PFSK-1 (cell line): Measurements from ENCODE around the gene AQP5.

ENCODE experiments used
- FOXP2 ChIP-seq: optimal IDR thresholded peaks from 2 replicates; pipeline ENCODE3; 2011; ENCODE audit warnings: borderline replicate concordance, control low read depth, inconsistent platforms; ENCODE audit not compliant: insufficient read depth; ENCODE audit errors: extremely low read length, extremely low read depth
- POLR2AphosphoS5 ChIP-seq: IDR thresholded peaks from 2 replicates; pipeline ENCODE4 v1.6.1; 2012; ENCODE audit warnings: low read depth, mild to moderate bottlenecking, control low read depth, low read length, moderate library complexity
- REST ChIP-seq, 2 experiments: IDR thresholded peaks; 2 replicates each; pipeline versions ENCODE4 v1.6.1 to v1.8.0; 2011 to 2012; ENCODE audit warnings: low read depth in 2 of 2, low read length in 2 of 2, control low read depth in 1 of 2, inconsistent platforms in 1 of 2, mild to moderate bottlenecking in 1 of 2, moderate library complexity in 1 of 2; ENCODE audit not compliant: insufficient read depth in 1 of 2
- SIN3A ChIP-seq: IDR thresholded peaks from 2 replicates; pipeline ENCODE4 v1.6.1; 2012; ENCODE audit warnings: mild to moderate bottlenecking, low read length, moderate library complexity, borderline replicate concordance; ENCODE audit not compliant: insufficient read depth
- TAF1 ChIP-seq: IDR thresholded peaks from 2 replicates; pipeline ENCODE4 v1.6.1; 2012; ENCODE audit warnings: low read length, control low read depth, borderline replicate concordance; ENCODE audit not compliant: insufficient read depth

GRCh38 chr12:49942512-49942893, 19.2 kb upstream of the AQP5 start:
- TF ChIP-seq TAF1 (no peak), REST (IDR thresholded peaks at IDR 0.05; ENCODE audit: insufficient read depth in 1 of 2, low read depth in 2 of 2, low read length in 2 of 2) (no peak), POLR2AphosphoS5 (no peak), SIN3A (no peak), FOXP2 (no peak)
